SK-N-SH (cell line): Measurements from ENCODE around the gene CDK3. TPM values are rescaled to one million over a fixed set of nuclear protein-coding genes. Genes with fewer than 3 reads are reported as not detected.

Experiments used
- CTCF ChIA-PET: fragments of 300-600, 350-600 bp; formaldehyde crosslinking; extraction: SDS; loops from one replicate; lab custom pipeline; 2021; lab: Yijun Ruan, JAX
- POLR2A ChIA-PET: fragments of 350-600 bp; sonication (Branson Sonifier 250); formaldehyde crosslinking; extraction: SDS; loops from one replicate; lab custom pipeline; 2020; ENCODE audit warnings: antibody characterized with exemption, inconsistent platforms; lab: Yijun Ruan, JAX
- DNase-seq: peaks from one replicate; pipeline ENCODE4 v3.0.0; 2012
- H2AFZ ChIP-seq: fragments of 200-600 bp; sonication (generic); 2 replicates; pipeline ENCODE4 v1.8.1; 2016; ENCODE audit warnings: antibody characterized with exemption, mild to moderate bottlenecking, low read depth
- H3F3A ChIP-seq: fragments of 200-600 bp; sonication (generic); replicated peaks from 2 replicates; pipeline ENCODE3; 2016; ENCODE audit warnings: antibody characterized with exemption, mild to moderate bottlenecking; ENCODE audit not compliant: insufficient read depth
- H3K27ac ChIP-seq, 2 experiments: fragments of 200-500 bp in 1 of 2; fragments of 200-600 bp in 1 of 2; sonication (Bioruptor generic) in 1 of 2; sonication (generic), shearing (Covaris generic) in 1 of 2; 2 replicates each; pipeline versions ENCODE4 v1.5.1 to v1.6.1; 2014 to 2016; ENCODE audit warnings: low read depth in 2 of 2, inconsistent platforms in 1 of 2, low read length in 1 of 2, mild to moderate bottlenecking in 1 of 2, mixed read lengths in 1 of 2
- H3K27me3 ChIP-seq: fragments of 200-600 bp; sonication (generic), shearing (Covaris generic); 2 replicates; pipeline ENCODE4 v1.6.1; 2016; ENCODE audit warnings: mixed run types; ENCODE audit not compliant: insufficient read depth
- H3K36me3 ChIP-seq, 2 experiments: fragments of 200-500 bp in 1 of 2; fragments of 200-600 bp in 1 of 2; sonication (Bioruptor generic) in 1 of 2; sonication (generic) in 1 of 2; replicated peaks in 1 of 2; 2 replicates each; pipeline versions ENCODE3 to v1.5.1; 2014 to 2016; ENCODE audit warnings: low read length in 1 of 2, mild to moderate bottlenecking in 1 of 2; ENCODE audit not compliant: insufficient read depth in 2 of 2, control insufficient read depth in 1 of 2
- H3K4me1 ChIP-seq, 2 experiments: fragments of 200-500 bp in 1 of 2; fragments of 200-600 bp in 1 of 2; sonication (Bioruptor generic) in 1 of 2; sonication (generic), shearing (Covaris generic) in 1 of 2; 2 replicates each; pipeline versions ENCODE4 v1.5.1 to v1.6.1; 2014 to 2016; ENCODE audit warnings: low read depth in 1 of 2, low read length in 1 of 2, mixed run types in 1 of 2; ENCODE audit not compliant: insufficient read depth in 2 of 2, control insufficient read depth in 1 of 2
- H3K4me2 ChIP-seq: fragments of 200-600 bp; sonication (generic), shearing (Covaris generic); 2 replicates; pipeline ENCODE4 v1.6.1; 2017; ENCODE audit warnings: mixed run types
- H3K4me3 ChIP-seq, 2 experiments: fragments of 200-500 bp in 1 of 2; fragments of 200-600 bp in 1 of 2; sonication (Bioruptor generic) in 1 of 2; sonication (generic), shearing (Covaris generic) in 1 of 2; 2 replicates each; pipeline versions ENCODE4 v1.5.1 to v1.8.1; 2014 to 2016; ENCODE audit warnings: low read depth in 2 of 2, inconsistent platforms in 1 of 2, low read length in 1 of 2, mild to moderate bottlenecking in 1 of 2, mixed read lengths in 1 of 2, moderate library complexity in 1 of 2
- H3K79me2 ChIP-seq: fragments of 200-600 bp; sonication (generic); 2 replicates; pipeline ENCODE4 v1.8.1; 2017; ENCODE audit warnings: mild to moderate bottlenecking; ENCODE audit not compliant: insufficient read depth
- H3K9ac ChIP-seq: fragments of 200-600 bp; sonication (generic); 2 replicates; pipeline ENCODE4 v1.6.1; 2017; ENCODE audit warnings: mixed run types
- H3K9me2 ChIP-seq: fragments of 200-600 bp; sonication (generic); 2 replicates; pipeline ENCODE4 v1.6.1; 2017; ENCODE audit warnings: mixed run types
- H3K9me3 ChIP-seq: fragments of 200-600 bp; sonication (generic); 2 replicates; pipeline ENCODE4 v1.6.1; 2017; ENCODE audit warnings: mixed run types, mild to moderate bottlenecking, moderate library complexity
- H4K20me1 ChIP-seq: fragments of 200-600 bp; sonication (generic); 2 replicates; pipeline ENCODE4 v1.6.1; 2017; ENCODE audit warnings: mild to moderate bottlenecking, mixed run types; ENCODE audit not compliant: insufficient read depth
- CTCF ChIP-seq: fragments of 200-600 bp; sonication (generic); IDR thresholded peaks from 2 replicates; pipeline ENCODE4 v1.6.1; 2017; ENCODE audit warnings: antibody characterized with exemption, mild to moderate bottlenecking, moderate library complexity
- GABPA ChIP-seq: IDR thresholded peaks from 2 replicates; pipeline ENCODE4 v1.4.0; 2012; ENCODE audit warnings: low read depth, mild to moderate bottlenecking
- MAX ChIP-seq: IDR thresholded peaks from 2 replicates; pipeline ENCODE4 v1.4.0; 2012; ENCODE audit warnings: low read depth
- RAD21 ChIP-seq: IDR thresholded peaks from 2 replicates; pipeline ENCODE4 v1.6.1; 2012; ENCODE audit warnings: mild to moderate bottlenecking, low read length
- RCOR1 ChIP-seq: fragments of 150-350 bp; IDR thresholded peaks from 2 replicates; pipeline ENCODE4 v1.6.1; 2017; ENCODE audit warnings: antibody characterized with exemption, low read length
- WGBS: methylation state at CpG from one replicate; pipeline ENCODE4 v1.1.6; 2017; ENCODE audit warnings: low lambda C conversion rate; 5-methylcytosine and 5-hydroxymethylcytosine counted together
- polyA plus RNA-seq, 3 experiments: library from polyadenylated mRNA; depleted of rRNA; stranded (reverse); fragments of >200 nt; gene quantifications; 2 replicates each; pipeline ENCODE4 v1.2.3, GENCODE V29; 2012

The CDK3 gene
- polyA plus RNA-seq, 1 of the 3 experiments (the other 2 are of a cell fraction), result 14.6 TPM

- H3K9ac ChIP-seq, result no peak overlapping the region
- H3K36me3 ChIP-seq, result no peaks in the 10 kb centered on the region
- TF ChIP-seq CTCF (peak; percentile 26; the same call in 1 of the 2 replicates), MAX (no peak), RAD21 (0 out of 2 replicates have a peak, but pooled peaks have one; percentile 2)
- H3K27ac ChIP-seq, result no peak overlapping the region
- H3K9me2 ChIP-seq, result no peaks in the 10 kb centered on the region
- H3K27me3 ChIP-seq, result no peaks in the 10 kb centered on the region
- H3K4me3 ChIP-seq, result no peak overlapping the region
- ChIA-PET POLR2A (no interaction called here), CTCF (interaction anchor here (0.7 to 13.5 kb wide), 9 partner anchors 12 to 353 kb away, joined by 3 to 133 read pairs (median 4); no protein-coding TSS in a partner anchor)
- no peak overlapping the region for H3K4me2 ChIP-seq
- H3K79me2 ChIP-seq, result no peaks in the 10 kb centered on the region
- peaks cover 9% of the 10 kb centered on the region for H3F3A ChIP-seq
- no peak overlapping the region for H2AFZ ChIP-seq
- peak; percentile 57 for DNase-seq
- H3K4me1 ChIP-seq, result peaks cover 9 to 23% of the 10 kb centered on the region in 2 experiments; a peak in 3 of 4 replicates
- WGBS, result 80% methylated on average over 15 of the region's 20 CpGs
- H4K20me1 ChIP-seq, result no peaks in the 10 kb centered on the region
- H3K9me3 ChIP-seq, result no peaks in the 10 kb centered on the region
These were observed 31.6 kb downstream of the CDK3 start for GRCh38 chr17:76032073-76032779.

GRCh38 chr17:76032780-76033108, 32.1 kb downstream of the CDK3 start:
- no peak for TF ChIP-seq RCOR1
- TF ChIP-seq, all 33 proteins: peak for 0
- no peaks in the 10 kb centered on the region for H3K36me3 ChIP-seq
- no peak overlapping the region for H3K27ac ChIP-seq
- no peak overlapping the region for H3K9ac ChIP-seq
- peaks cover 9 to 23% of the 10 kb centered on the region in 2 experiments; a peak in 3 of 4 replicates for H3K4me1 ChIP-seq
- H3K79me2 ChIP-seq, result no peaks in the 10 kb centered on the region
- H3K9me2 ChIP-seq, result no peaks in the 10 kb centered on the region
- no peaks in the 10 kb centered on the region for H3K27me3 ChIP-seq
- ChIA-PET CTCF (interaction anchor here (0.7 to 13.5 kb wide), 9 partner anchors 13 to 353 kb away, joined by 3 to 133 read pairs (median 4); no protein-coding TSS in a partner anchor), POLR2A (no interaction called here)
- DNase-seq, result no peak
- no peaks in the 10 kb centered on the region for H3K9me3 ChIP-seq
- H3F3A ChIP-seq, result peaks cover 13% of the 10 kb centered on the region
- H3K4me3 ChIP-seq, result no peak overlapping the region
- H4K20me1 ChIP-seq, result no peaks in the 10 kb centered on the region
- H3K4me2 ChIP-seq, result no peak overlapping the region
- WGBS, result 88% methylated on average over 5 of the region's 5 CpGs
- H2AFZ ChIP-seq, result no peak overlapping the region

- Histone ChIP-seq H3K79me2 (no peaks in the 10 kb centered on the region), H3K4me3 (no peak overlapping the region), H3K4me2 (no peak overlapping the region), H3K27ac (no peak overlapping the region), H3F3A (peaks cover 13% of the 10 kb centered on the region), H3K4me1 (peaks cover 9 to 23% of the 10 kb centered on the region in 2 experiments; a peak in 3 of 4 replicates), H3K36me3 (peaks cover under 1 to 3% of the 10 kb centered on the region in 2 experiments), H3K9me3 (no peaks in the 10 kb centered on the region), H3K9me2 (no peaks in the 10 kb centered on the region), H2AFZ (no peak overlapping the region), H3K9ac (no peak overlapping the region), H3K27me3 (no peaks in the 10 kb centered on the region), H4K20me1 (no peaks in the 10 kb centered on the region)
- CTCF ChIA-PET, result interaction anchor here (0.8 to 13.5 kb wide), 5 partner anchors 18 to 246 kb away, joined by 3 to 133 read pairs (median 4); no protein-coding TSS in a partner anchor
- POLR2A ChIA-PET, result no interaction called here
- DNase-seq, result no peak
- no peak for TF ChIP-seq GABPA
- 92% methylated on average over 6 of the region's 6 CpGs for WGBS
These were observed 32.5 kb downstream of the CDK3 start for GRCh38 chr17:76033139-76033538.
